ENCODE data around the gene PCDHGC3.

DNA sequence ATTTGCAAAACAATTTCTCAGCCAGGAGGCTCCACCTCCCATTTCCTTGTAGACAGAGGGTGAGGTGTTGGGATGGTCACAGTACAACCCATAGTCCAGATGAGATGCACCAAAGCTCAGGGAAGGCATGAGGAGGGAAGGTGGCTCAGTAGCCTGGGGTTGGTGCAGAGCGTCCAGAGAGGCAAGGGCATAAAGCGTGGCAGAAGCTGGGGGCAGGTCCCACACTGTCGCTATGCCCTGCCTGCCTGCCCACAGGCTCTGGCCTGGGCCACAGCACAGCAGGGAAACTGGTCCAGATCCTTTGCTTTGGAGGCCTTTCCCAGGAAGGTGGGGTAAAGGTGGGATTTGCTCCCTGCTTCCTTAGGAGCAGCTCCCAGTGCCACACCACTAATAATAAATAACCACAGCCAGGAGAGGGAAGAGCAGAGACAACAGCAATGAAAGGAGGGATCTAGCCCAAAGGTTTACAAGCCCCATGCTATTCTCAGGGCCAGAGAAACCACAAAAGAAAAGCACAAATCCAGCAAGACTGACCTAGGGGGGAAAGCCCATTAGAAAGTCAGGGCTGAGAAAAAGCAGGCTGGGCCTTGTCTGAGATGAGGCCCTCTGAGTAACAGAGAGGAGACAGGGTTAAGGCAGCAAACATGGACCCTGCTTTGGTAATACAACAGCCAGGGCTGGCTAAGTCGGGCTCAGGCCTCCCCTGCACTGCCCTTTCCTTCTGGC is 40.3 kb downstream of the PCDHGC3 start:
- TF ChIP-seq, protein P1, sequence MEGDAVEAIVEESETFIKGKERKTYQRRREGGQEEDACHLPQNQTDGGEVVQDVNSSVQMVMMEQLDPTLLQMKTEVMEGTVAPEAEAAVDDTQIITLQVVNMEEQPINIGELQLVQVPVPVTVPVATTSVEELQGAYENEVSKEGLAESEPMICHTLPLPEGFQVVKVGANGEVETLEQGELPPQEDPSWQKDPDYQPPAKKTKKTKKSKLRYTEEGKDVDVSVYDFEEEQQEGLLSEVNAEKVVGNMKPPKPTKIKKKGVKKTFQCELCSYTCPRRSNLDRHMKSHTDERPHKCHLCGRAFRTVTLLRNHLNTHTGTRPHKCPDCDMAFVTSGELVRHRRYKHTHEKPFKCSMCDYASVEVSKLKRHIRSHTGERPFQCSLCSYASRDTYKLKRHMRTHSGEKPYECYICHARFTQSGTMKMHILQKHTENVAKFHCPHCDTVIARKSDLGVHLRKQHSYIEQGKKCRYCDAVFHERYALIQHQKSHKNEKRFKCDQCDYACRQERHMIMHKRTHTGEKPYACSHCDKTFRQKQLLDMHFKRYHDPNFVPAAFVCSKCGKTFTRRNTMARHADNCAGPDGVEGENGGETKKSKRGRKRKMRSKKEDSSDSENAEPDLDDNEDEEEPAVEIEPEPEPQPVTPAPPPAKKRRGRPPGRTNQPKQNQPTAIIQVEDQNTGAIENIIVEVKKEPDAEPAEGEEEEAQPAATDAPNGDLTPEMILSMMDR (conservative IDR thresholded peaks at IDR 0.05; ENCODE audit: low read length), result no peak
- TF ChIP-seq EZH2phosphoT487 (IDR thresholded peaks at IDR 0.05; ENCODE audit: borderline replicate concordance, low read depth, low read length), result no peak
